HG03432 (cell line): ENCODE data around the gene SUGP1.

Experiments used
- ATAC-seq: cut with Tn5 transposase; IDR thresholded peaks from one replicate; pipeline ENCODE4 v1.9.1; 2021; ENCODE audit warnings: mild to moderate bottlenecking, moderate library complexity; ENCODE audit not compliant: unreplicated experiment

Gene SUGP1

GRCh38 chr19:19304186-19304965 is 15.9 kb downstream of the SUGP1 start:
- no peak for ATAC-seq

DNA sequence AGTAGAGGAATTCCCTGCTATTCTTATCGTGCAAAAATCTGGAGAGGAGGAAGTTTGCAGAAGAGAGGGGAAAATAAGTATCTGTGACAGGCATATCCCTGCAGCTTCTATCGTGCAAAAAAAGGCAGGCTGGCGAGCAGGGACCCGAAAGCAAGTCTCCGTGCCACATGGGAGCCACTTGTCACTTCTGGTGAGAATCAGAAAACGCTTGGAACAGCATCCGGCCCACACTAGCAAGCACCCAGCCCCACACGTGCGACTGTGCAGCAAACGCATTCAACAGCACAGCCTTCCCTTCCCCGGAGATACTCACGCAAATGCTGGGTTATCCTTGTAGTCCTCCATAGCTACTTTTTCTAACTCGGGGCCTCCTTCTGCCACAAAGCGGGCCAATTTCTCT is 16.9 kb downstream of the SUGP1 start:
- ATAC-seq, result no peak

DNA sequence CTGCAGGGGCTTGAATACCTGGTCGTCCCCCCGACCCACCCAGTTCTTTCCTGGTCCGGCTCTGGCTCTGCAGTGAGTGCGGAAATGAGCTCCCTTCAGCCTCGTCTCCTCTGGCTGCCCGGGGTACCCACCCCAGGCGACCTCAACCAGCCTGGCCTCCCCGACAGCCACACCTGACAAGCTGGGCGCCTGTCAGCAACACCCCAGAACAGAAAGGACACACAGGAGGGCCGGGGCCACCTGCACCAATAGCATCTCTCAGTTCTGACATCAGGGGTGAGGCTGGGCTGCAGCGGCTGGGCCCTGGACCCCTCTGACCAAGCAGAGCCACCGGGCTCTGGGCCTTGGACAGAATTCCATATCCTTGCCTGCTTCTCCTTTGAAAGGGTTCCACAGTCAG is 19.7 kb downstream of the SUGP1 start:
- ATAC-seq, result no peak

DNA sequence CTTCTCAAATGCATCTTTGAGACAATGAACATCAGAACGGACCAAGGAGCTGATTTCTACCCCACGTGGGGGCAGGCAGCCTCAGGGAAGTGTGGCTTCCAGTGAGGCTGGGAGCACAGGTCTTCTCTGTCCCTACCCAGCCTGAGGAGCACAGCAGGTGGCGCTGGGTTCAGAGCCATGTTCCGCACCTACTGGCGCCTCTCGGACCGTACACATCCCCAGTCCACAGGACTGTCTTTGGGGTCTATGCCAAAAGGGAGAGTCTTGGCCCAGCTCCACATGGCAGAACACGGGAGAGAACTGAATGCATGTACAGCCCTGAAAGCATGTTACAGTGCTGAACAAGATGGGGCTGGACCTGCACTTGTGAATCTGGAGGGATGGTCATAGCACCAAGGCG is 22.6 kb downstream of the SUGP1 start:
- no peak for ATAC-seq

DNA sequence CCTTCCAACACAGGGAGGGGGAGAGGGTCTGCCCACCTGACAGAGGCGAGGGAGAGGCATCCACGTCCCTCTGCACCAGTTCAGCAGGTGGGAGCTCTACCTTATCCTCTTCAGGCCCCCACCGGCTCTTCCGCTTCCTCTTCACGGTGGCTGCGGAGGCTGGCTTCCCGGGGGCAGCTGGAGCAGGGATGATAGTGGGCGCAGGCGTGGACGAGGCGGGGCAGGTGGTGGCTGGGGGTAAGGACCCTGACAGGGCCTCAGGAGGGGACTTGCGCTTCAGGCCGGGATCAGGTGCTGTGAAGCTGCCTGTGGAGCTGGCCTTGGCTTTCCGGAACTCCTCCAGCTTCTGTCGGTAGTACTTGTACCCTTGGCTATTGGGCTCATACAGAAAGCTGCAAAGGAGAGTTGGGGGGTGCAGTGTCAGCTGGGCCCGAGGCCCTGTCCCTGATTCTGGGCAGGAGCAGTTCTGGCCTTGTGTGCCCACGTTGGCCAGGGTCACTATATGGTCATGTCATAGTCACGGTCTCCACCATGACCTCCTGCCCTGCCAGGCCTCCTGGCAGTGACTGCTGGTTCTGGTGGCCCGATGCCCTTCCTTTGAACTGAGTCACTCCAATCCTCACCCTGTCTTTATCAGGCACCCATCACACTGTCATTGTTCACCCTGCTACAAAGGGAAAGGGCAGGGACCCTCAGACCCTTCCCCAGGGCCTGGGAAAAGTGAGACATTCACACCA is 23.2 kb downstream of the SUGP1 start:
- no peak for ATAC-seq

- ATAC-seq, result no peak
Observed at GRCh38 chr19:19294914-19295313, 25.4 kb downstream of the SUGP1 start.

DNA sequence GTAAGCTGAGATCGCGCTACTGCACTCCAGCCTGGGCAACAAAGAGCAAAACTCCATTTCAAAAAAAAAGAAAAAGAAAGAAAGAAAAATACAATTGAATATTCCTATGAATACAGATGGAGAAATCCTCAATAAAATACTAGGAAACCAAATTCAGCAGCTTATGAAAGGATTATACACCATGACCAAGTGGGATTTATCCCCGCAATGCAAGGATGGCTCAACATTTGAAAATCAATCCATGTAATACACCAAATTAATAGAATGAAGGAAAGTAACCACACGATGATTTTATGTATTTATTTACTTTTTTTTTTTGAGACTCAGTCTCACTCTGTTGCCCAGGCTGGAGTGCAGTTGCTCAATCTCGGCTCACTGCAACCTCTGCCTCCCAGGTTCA is 27.7 kb downstream of the SUGP1 start:
- no peak for ATAC-seq

DNA sequence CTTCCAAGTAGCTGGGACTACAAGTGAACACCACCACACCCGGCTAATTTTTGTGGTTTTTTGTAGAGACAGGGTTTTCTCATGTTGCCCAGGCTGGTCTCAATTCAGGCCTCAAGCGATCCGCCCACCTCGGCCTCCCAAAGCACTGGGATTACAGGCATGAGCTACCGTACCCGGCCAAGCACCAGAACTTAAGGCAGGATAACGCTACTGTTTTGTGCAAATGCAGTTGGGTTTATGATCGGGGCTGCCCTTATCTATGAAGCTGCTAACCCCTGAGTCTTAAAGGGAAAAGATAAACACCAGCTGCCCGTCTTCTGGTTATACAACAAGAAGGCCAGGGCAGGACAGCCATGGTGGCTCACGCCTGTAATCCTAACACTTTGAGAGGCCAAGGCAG is 34.6 kb downstream of the SUGP1 start:
- ATAC-seq, result no peak

DNA sequence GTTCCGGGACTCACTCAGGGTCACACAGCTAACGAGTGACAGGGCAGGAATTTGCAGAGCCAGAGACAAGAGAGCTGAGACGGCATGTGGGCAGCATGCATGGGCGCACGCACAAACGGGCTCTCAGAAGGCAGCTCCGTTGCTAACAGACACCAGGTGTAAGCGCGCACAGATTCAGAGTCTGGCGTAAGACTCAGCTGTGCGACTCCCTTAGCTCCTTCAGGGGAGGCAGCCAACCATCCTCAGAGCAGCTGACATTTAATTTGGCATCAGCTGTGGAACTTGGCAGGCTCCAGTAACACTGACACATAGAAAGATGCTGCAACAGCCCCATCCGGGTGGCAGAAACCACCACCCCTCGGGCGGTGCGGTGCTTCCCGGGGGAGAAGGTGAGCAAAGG is 39.7 kb downstream of the SUGP1 start:
- no peak for ATAC-seq

GRCh38 chr19:19279853-19280252 is 40.5 kb downstream of the SUGP1 start:
- no peak for ATAC-seq

GRCh38 chr19:19279062-19279612 is 41.2 kb downstream of the SUGP1 start:
- no peak for ATAC-seq

DNA sequence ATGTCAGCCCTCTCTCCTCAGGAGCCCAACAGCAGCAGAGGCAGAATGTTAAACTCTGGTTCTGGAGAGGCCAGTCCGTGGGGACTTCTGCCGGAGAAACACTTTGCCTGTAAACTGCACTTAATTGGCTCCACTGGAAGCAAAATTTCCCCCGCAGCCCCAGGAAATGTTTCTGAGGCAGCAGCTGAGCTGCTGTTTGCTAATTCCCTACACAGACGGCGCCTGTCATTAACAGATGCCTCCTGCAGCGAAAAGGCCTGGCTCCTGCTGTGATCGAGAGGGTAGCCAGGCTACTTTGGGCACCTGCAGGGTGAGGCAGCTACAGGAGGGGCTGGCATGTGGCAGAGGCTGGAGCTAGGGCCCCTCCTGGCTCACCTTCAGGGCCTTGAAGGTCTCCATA is 42.0 kb downstream of the SUGP1 start:
- no peak for ATAC-seq

DNA sequence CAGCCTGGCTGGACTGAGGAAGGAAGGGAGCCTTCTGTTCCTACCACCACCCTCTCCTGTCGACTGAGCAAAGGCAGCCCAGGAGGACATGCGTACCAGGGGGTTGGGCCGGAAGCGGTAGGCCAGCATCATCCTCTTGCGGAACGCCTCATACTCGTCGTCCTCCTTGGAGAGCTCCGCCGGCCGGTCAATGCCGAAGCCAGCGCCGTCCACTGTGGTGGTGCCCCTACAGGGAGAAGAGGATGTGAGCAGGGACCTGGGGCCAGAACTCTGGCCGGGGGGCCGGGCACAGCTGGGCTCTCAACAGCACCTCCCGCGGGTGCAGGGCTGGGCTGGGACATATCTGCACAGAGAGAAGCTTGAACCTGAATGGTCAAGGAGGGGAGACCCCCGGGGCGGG is 43.5 kb downstream of the SUGP1 start:
- no peak for ATAC-seq

DNA sequence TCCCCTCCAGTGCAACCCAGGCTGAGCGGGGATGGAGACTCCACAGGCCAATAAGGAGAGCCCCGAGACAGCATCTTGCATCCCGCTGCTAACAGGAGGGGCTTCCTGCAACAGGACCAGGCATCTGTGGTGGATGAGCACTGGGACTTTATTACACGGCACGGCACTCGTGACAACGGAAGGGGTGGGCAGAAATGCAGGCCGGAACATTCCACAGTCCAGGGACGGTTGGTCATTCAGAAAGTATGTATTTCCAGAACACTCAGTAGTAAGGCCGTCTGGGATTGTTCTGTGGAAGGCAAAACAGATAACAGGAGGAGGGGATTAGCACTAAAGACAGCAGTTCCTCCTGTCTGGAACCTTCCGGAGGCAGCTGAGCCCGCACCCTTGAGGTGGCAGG is 43.9 kb downstream of the SUGP1 start:
- ATAC-seq, result no peak

GRCh38 chr19:19274716-19275565 is 45.4 kb downstream of the SUGP1 start:
- ATAC-seq, result no peak

DNA sequence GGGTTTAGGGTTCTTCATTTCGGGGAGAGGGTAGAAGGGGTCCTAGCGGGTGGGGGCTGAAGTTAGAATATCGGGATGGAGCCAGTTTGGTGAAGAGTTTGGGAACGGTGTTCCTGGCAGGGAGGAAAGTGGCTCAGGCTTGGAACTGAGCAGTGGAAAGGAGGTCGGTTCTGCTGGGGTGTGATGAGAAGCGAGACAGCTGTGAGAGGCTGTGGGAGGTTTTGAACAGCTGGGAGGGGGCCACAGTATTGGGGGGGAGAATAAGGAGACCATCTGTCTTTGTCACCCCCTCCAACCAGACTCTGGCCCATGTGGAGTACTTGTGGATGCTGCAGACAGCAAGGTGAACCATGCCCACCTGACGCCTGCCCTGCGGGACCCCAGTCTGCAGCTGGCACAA is 46.2 kb downstream of the SUGP1 start:
- ATAC-seq, result no peak

GRCh38 chr19:19271828-19272599 is 48.3 kb downstream of the SUGP1 start:
- ATAC-seq, result no peak

GRCh38 chr19:19270749-19271571 is 49.3 kb downstream of the SUGP1 start:
- no peak for ATAC-seq

DNA sequence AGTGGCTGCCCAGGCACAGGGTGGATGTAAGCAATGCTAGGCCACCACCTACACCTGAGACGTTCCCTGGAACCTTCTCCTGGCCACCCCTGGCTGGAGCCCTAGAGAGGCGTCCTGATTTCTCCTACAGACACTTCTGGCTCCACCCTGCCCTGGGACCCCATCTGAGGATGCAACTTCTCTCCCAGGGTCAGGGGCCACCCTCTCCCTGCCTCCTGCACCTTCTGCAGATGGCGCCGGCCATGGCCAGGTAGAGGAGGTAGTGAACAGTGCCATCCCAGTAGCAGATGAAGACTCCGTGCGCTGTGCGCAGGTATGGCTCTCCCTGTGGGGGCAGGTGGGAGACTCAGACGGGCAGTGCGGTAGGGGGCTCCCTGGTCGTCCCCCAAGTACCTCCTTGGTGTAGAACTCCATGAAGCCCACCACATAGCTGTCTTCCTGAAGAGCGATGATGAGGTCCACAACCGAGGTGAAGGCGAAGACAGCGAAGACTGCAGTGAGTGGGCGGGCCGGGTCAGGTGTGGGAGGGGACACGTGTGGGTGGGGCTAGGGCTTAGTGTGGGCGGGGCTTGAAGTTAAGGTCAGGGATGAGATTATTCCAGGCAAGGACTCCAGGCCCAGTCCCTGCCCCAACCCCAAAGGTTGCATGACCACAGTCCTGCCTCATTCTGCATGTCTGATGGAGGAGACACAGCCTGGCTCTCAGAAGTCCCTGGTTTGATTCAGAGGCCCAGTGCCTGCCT is 50.2 kb downstream of the SUGP1 start:
- no peak for ATAC-seq
